HepG2 (cell line): ENCODE data around the gene TTLL12. TPM values are rescaled to one million over a fixed set of nuclear protein-coding genes. Genes with fewer than 3 reads are reported as not detected.

Experiments used
- ATRX ChIP-seq: sonication (generic); formaldehyde crosslinking; IDR thresholded peaks from 2 replicates; pipeline ENCODE4 v1.4.0; 2020; ENCODE audit warnings: missing genetic modification reagents, borderline replicate concordance
- CHCHD3 ChIP-seq: sonication (generic); formaldehyde crosslinking; IDR thresholded peaks from 2 replicates; pipeline ENCODE4 v1.8.0; 2022; ENCODE audit warnings: mild to moderate bottlenecking, missing genetic modification reagents, moderate library complexity
- DMTF1 ChIP-seq: sonication (generic); formaldehyde crosslinking; IDR thresholded peaks from 2 replicates; pipeline ENCODE4 v1.4.0; 2020; ENCODE audit warnings: mild to moderate bottlenecking, missing genetic modification reagents
- GATAD2A ChIP-seq: IDR thresholded peaks from 2 replicates; pipeline ENCODE4 v1.6.1; 2016
- HMG20B ChIP-seq: conservative IDR thresholded peaks from 2 replicates; pipeline ENCODE4 v1.6.1; 2016; ENCODE audit warnings: missing genetic modification reagents, missing compliant biosample characterization
- HNF4G ChIP-seq, 2 experiments: sonication (generic) in 1 of 2; formaldehyde crosslinking in 1 of 2; IDR thresholded peaks; 2 replicates each; pipeline versions ENCODE4 v1.4.0 to v1.6.1; 2011 to 2020; ENCODE audit warnings: borderline replicate concordance in 2 of 2, low read depth in 2 of 2, mild to moderate bottlenecking in 2 of 2, low read length in 1 of 2, missing genetic modification reagents in 1 of 2, moderate library complexity in 1 of 2
- HNRNPK ChIP-seq: fragments of 200-400 bp; formaldehyde crosslinking; IDR thresholded peaks from 2 replicates; pipeline ENCODE4 v1.6.1; 2018; ENCODE audit warnings: low read length, low read depth, moderate library complexity, mild to moderate bottlenecking; ENCODE audit not compliant: poor library complexity, severe bottlenecking
- KLF16 ChIP-seq, 2 experiments: sonication (generic) in 1 of 2; formaldehyde crosslinking in 1 of 2; IDR thresholded peaks; 2 replicates each; pipeline versions ENCODE4 v1.6.1 to v1.8.0; 2016 to 2023; ENCODE audit warnings: missing genetic modification reagents in 2 of 2, missing compliant biosample characterization in 1 of 2
- LBX2 ChIP-seq: sonication (generic); formaldehyde crosslinking; IDR thresholded peaks from 2 replicates; pipeline ENCODE4 v1.5.0; 2020; ENCODE audit warnings: missing genetic modification reagents, mild to moderate bottlenecking, borderline replicate concordance
- MTERF4 ChIP-seq: sonication (generic); formaldehyde crosslinking; IDR thresholded peaks from 2 replicates; pipeline ENCODE4 v1.8.0; 2023; ENCODE audit warnings: mild to moderate bottlenecking, missing genetic modification reagents
- NCOR1 ChIP-seq: fragments of 200-600 bp; sonication (generic); IDR thresholded peaks from 2 replicates; pipeline ENCODE4 v1.7.0; 2017; ENCODE audit warnings: antibody characterized with exemption, low read length, borderline replicate concordance
- PHF8 ChIP-seq: sonication (generic); formaldehyde crosslinking; IDR thresholded peaks from 2 replicates; pipeline ENCODE4 v1.5.0; 2020; ENCODE audit warnings: missing genetic modification reagents
- RARA ChIP-seq: IDR thresholded peaks from 2 replicates; pipeline ENCODE4 v1.6.1; 2016; ENCODE audit warnings: missing genetic modification reagents, missing compliant biosample characterization
- RBAK ChIP-seq: sonication (generic); formaldehyde crosslinking; IDR thresholded peaks from 2 replicates; pipeline ENCODE4 v1.5.1; 2020; ENCODE audit warnings: mild to moderate bottlenecking, missing genetic modification reagents
- REXO4 ChIP-seq: sonication (generic); formaldehyde crosslinking; IDR thresholded peaks from 2 replicates; pipeline ENCODE4 v1.8.0; 2022; ENCODE audit warnings: missing genetic modification reagents, mild to moderate bottlenecking, borderline replicate concordance
- SIX1 ChIP-seq: sonication (generic); formaldehyde crosslinking; IDR thresholded peaks from 2 replicates; pipeline ENCODE4 v1.4.0; 2020; ENCODE audit warnings: missing genetic modification reagents, borderline replicate concordance
- SP4 ChIP-seq: sonication (generic); formaldehyde crosslinking; IDR thresholded peaks from 2 replicates; pipeline ENCODE4 v1.8.1; 2023; ENCODE audit warnings: mild to moderate bottlenecking, missing genetic modification reagents
- TOPORS ChIP-seq: sonication (generic); formaldehyde crosslinking; IDR thresholded peaks from 2 replicates; pipeline ENCODE4 v1.8.0; 2023; ENCODE audit warnings: mild to moderate bottlenecking, missing genetic modification reagents
- ZFP37 ChIP-seq: sonication (generic); formaldehyde crosslinking; IDR thresholded peaks from 2 replicates; pipeline ENCODE4 v1.4.0; 2020; ENCODE audit warnings: missing genetic modification reagents, borderline replicate concordance
- ZNF143 ChIP-seq: sonication (generic); formaldehyde crosslinking; IDR thresholded peaks from 2 replicates; pipeline ENCODE4 v1.4.0; 2020; ENCODE audit warnings: missing genetic modification reagents
- ZNF18 ChIP-seq: sonication (generic); formaldehyde crosslinking; IDR thresholded peaks from 2 replicates; pipeline ENCODE4 v1.8.0; 2022; ENCODE audit warnings: mild to moderate bottlenecking, missing genetic modification reagents; ENCODE audit not compliant: insufficient replicate concordance
- ZNF644 ChIP-seq: IDR thresholded peaks from 2 replicates; pipeline ENCODE4 v1.6.1; 2016; ENCODE audit warnings: low read depth
- ZNF674 ChIP-seq: sonication (generic); formaldehyde crosslinking; IDR thresholded peaks from 2 replicates; pipeline ENCODE4 v1.5.0; 2020; ENCODE audit warnings: low read depth, mild to moderate bottlenecking, missing genetic modification reagents
- polyA plus RNA-seq, 8 experiments: library from polyadenylated mRNA; depleted of rRNA in 3 of 8; stranded (reverse) in 7 of 8; unstranded in 1 of 8; fragments of >200 nt; fragmentation: Illumina TruSeq in 4 of 8; extraction: Trizol in 4 of 8; gene quantifications; 2 replicates each; pipeline versions ENCODE4 v1.2.1 to v1.2.3, GENCODE V29; 2011 to 2016; ENCODE audit warnings: low read depth in 4 of 8, missing spikeins in 1 of 8, mixed read lengths in 1 of 8; ENCODE audit not compliant: insufficient read depth in 1 of 8
- total RNA-seq, 5 experiments: library from RNA; depleted of rRNA; stranded (reverse); fragments of >200 nt; fragmentation: Illumina TruSeq; extraction: Trizol; gene quantifications; 2 replicates each; pipeline ENCODE4 v1.2.3, GENCODE V29; 2016; ENCODE audit warnings: low read depth in 1 of 5

TTLL12 gene
- total and polyA plus RNA-seq, 2 of the 13 experiments (the other 11 are each of a cell fraction or from before 2014, with no cell fraction given), result 11.9 to 38.1 TPM

GRCh38 chr22:43235445-43236409 is 48.8 kb upstream of the TTLL12 start (continued):
- TF ChIP-seq RBAK (CRISPR knock-in tag), result no peak
- no peak for TF ChIP-seq KLF16 (CRISPR knock-in tag; IDR thresholded peaks at IDR 0.05)
- no peak for TF ChIP-seq TOPORS (CRISPR knock-in tag)
- TF ChIP-seq ZNF143 (CRISPR knock-in tag), result no peak
- no peak for TF ChIP-seq REXO4 (CRISPR knock-in tag)
- no peak for TF ChIP-seq SP4
- TF ChIP-seq SIX1 (CRISPR knock-in tag), result no peak
- TF ChIP-seq LBX2 (CRISPR knock-in tag), result no peak
- no peak for TF ChIP-seq CHCHD3
- no peak for TF ChIP-seq ZNF674
- TF ChIP-seq MTERF4, result no peak
- peak; percentile 32; the same call in 1 of the 2 replicates for TF ChIP-seq GATAD2A
- peak; percentile 33; the same call in 1 of the 2 replicates for TF ChIP-seq RARA
- TF ChIP-seq HMG20B (CRISPR knock-in tag), result no peak
- TF ChIP-seq HNRNPK, result no peak
- no peak for TF ChIP-seq ZNF18 (CRISPR knock-in tag)
- no peak for TF ChIP-seq DMTF1 (CRISPR knock-in tag)
- TF ChIP-seq PHF8 (CRISPR knock-in tag), result no peak
- no peak for TF ChIP-seq NCOR1
- TF ChIP-seq HNF4G (IDR thresholded peaks at IDR 0.05; ENCODE audit: borderline replicate concordance, low read depth, low read length), result peak; percentile 61
- TF ChIP-seq HNF4G (CRISPR knock-in tag; IDR thresholded peaks at IDR 0.05; ENCODE audit: borderline replicate concordance, low read depth), result no peak
- TF ChIP-seq ZNF644 (CRISPR knock-in tag), result 0 out of 2 replicates have a peak, but pooled peaks have one; percentile 23
- no peak for TF ChIP-seq ZFP37 (CRISPR knock-in tag)
- no peak for TF ChIP-seq ATRX
